HG02840 (cell line): ENCODE results near the gene C12orf75.
"Not testable (repeated sequence)": the region's sequence is repeated elsewhere in the genome, so short reads cannot be mapped to it uniquely, and the experiment has no call there.

Experiments used
- ATAC-seq: cut with Tn5 transposase; IDR thresholded peaks from one replicate; pipeline ENCODE4 v1.9.1; 2021; ENCODE audit warnings: mild to moderate bottlenecking, moderate library complexity, moderate number of reproducible peaks; ENCODE audit not compliant: unreplicated experiment, low FRiP score

The C12orf75 gene

GRCh38 chr12:105332925-105333324, 2.4 kb downstream of the C12orf75 start:
- no peak for ATAC-seq

GRCh38 chr12:105334001-105334400, 3.5 kb downstream of the C12orf75 start:
- no peak for ATAC-seq

- ATAC-seq: no peak
Measured at GRCh38 chr12:105334582-105334981, 4.1 kb downstream of the C12orf75 start.

- no peak for ATAC-seq
Measured at GRCh38 chr12:105335856-105336255, 5.4 kb downstream of the C12orf75 start.

GRCh38 chr12:105336411-105336810, 5.9 kb downstream of the C12orf75 start:
- ATAC-seq: no peak

- ATAC-seq: no peak
Measured at GRCh38 chr12:105337391-105337790, 6.9 kb downstream of the C12orf75 start.

GRCh38 chr12:105338966-105339365, 8.5 kb downstream of the C12orf75 start:
- ATAC-seq: no peak

- ATAC-seq: no peak
Measured at GRCh38 chr12:105341010-105341409, 10.5 kb downstream of the C12orf75 start.

GRCh38 chr12:105341620-105342019, 11.1 kb downstream of the C12orf75 start:
- not testable (repeated sequence) for ATAC-seq

GRCh38 chr12:105342464-105342863, 12.0 kb downstream of the C12orf75 start:
- no peak for ATAC-seq

GRCh38 chr12:105343836-105344235, 13.3 kb downstream of the C12orf75 start:
- ATAC-seq: no peak

- no peak for ATAC-seq
Measured at GRCh38 chr12:105347499-105347898, 17.0 kb downstream of the C12orf75 start.

GRCh38 chr12:105348142-105348541, 17.7 kb downstream of the C12orf75 start:
- no peak for ATAC-seq

- no peak for ATAC-seq
Measured at GRCh38 chr12:105348561-105348960, 18.1 kb downstream of the C12orf75 start.

GRCh38 chr12:105349138-105349537, 18.6 kb downstream of the C12orf75 start:
- ATAC-seq: no peak

GRCh38 chr12:105351523-105351922, 21.0 kb downstream of the C12orf75 start:
- ATAC-seq: peak; percentile 38

- ATAC-seq: peak; percentile 93
Measured at GRCh38 chr12:105352052-105352451, 21.6 kb downstream of the C12orf75 start.

GRCh38 chr12:105352940-105353635, 22.6 kb downstream of the C12orf75 start:
- no peak for ATAC-seq

GRCh38 chr12:105355752-105356151, 25.3 kb downstream of the C12orf75 start:
- ATAC-seq: no peak

- ATAC-seq: peak; percentile 67
Measured at GRCh38 chr12:105357162-105357691, 26.7 kb downstream of the C12orf75 start.

GRCh38 chr12:105358789-105359188, 28.3 kb downstream of the C12orf75 start:
- no peak for ATAC-seq

- ATAC-seq: no peak
Measured at GRCh38 chr12:105359856-105360255, 29.4 kb downstream of the C12orf75 start.
